Sciatic nerve (tissue), 2 donors: ENCODE results near the gene ASB18. TPM values are rescaled to one million over a fixed set of nuclear protein-coding genes. Genes with fewer than 3 reads are reported as not detected.
A peak's percentile ranks its signal among the peaks of the same experiment; 100 is the strongest.

Experiments used
- ATAC-seq: fragments of 200-7000 bp; cut with Tn5 transposase; one replicate; pipeline ENCODE4 v1.9.1; 2020; ENCODE audit warnings: mild to moderate bottlenecking, moderate library complexity
- DNase-seq: peaks from one replicate; pipeline ENCODE4 v3.0.0-alpha.2; 2020; ENCODE audit warnings: low spot score
- intact Hi-C: fragments of 100-400 bp; cut with DNase I; formaldehyde crosslinking; loops from one replicate; pipeline ENCODE4 v1.14.2; 2022
- total RNA-seq: library from RNA; stranded (reverse); fragmentation: NEBNext Ultra II Directional; extraction: Animal tissue kit (Norgen Biotek cat#: 25700); gene quantifications from one replicate; pipeline ENCODE4 v1.2.1, GENCODE V29; 2021
- donor health status: DM: no; HTN: no; CAD: no.
- donor health status: DM: no; HTN: no; CAD: no.

The ASB18 gene
- total RNA-seq, 1 donor from 2014 or later: not detected

DNA sequence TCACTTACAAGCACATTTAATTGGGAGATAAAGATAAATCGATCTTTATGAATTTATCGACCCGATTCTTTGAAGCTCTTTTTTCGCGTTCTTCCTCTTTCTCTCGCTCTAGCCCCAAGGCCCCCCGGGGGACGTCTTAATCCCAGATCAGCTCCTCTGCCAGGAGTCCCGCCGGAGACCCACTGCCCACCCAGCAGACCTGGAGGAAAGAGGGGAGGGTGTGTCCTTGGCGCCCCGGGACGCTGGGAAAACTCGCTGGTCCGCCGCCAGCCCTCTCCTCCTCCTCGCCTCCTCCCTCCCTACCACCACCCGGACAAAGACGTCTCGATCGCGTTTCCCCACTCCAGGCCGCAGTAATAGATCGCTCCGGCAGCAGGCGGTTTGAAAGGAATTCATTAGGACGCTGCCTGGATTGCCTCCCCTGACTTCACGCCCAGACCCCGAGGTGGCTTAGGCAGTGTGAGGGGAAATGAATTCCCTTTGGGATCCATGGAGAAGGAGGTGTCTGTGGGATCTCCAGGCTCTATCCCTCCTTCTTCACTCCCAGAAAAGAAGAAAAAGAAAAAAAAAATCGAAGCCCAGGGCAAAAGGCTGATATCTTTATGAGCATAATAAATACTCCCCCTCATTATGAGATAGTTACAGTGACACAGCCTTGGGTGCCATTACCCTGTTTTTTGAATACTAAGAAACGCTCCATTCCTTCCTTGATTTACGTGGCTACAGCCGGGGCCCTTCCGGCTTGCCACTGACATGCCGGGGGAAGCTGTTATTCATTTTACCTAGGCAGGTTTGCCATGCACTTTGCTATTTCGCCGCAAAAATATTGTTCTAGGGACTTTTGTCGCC, 94.2 kb downstream of the ASB18 start:
- ATAC-seq (no peak), DNase-seq (no peak)
- intact Hi-C loops: loop anchor here (10.0 kb wide), 1 partner anchor 395 kb away; no protein-coding TSS in a partner anchor

DNA sequence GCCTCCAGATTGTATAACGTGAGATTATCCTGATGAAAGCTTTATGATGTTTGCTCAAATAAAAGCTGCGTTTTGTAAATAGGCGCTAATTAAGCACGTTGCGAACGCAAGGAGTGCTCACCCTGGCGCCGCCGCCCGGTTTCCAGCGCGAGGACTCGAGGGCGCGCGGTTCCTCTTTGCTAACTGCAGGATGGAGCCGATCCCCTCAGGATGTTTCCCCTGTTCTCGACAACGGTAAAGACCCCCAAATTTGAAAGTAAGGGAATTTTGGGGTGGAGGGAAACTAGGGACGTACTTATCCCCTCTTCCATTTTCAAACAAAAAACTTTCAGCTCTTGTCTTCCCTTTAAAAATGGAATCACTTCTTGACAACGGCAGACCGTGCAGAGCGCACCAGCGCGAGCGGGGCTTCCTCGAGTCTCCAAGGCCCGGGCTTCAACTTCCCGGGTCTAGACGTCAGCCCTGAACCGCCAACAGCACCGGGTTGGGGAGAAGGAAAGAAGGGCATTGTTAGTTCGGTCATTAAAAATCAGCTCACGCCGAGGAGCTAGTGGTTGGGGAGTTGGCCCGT, 95.0 kb downstream of the ASB18 start:
- ATAC-seq (no peak), DNase-seq (no peak)
- intact Hi-C loops: loop anchor here (10.0 kb wide), 1 partner anchor 394 kb away; no protein-coding TSS in a partner anchor

DNA sequence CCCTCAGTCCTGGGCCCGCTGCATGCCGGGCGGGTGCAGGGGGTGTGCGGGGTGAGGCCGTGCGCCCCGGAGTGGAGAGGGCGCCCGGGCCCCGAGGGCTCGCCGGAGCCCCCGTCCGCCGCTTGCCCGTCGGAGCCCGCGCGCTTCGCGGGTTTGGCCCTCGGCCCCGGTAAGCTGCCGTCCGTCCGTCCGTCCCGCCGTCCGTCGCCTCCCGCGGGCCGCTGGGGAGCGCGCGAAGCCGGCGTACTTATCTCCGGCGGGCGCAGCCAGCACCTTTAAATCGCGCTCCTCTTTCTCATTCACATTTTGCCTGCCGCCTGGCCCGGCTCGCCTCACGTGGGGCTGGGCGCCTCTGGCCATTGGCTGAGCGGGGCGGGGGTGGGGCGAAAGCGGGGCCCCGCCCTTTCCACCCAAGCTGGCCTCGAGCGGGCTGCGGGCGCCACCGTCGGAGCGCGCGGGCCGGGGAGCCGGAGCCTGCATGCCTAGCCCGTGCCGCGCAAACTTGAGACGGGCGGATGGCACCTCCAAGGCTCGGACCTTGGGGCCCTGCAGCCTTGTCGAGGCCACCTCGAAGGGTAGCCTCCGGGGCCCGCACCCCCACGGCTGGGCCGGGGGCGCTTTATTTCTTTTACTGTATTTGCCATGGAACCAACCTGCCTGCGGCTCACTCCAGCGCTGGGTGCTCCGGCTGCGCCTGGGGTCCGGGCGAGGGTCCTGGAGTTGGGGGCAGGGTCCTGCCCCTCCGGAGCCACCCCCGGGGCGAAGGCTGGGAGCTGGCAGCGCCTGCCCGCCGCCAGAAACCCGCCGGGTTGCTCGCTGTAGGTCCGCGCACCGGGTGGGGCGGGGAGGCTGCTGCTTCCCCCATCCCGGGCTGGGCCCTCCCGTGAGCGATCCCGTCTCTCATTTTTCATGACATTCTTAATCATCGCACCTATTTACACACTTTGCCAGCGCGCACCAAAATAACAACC, 95.8 kb downstream of the ASB18 start, which contains the start of gene GBX2:
Gene GBX2, minus strand, starts transcription at position 277 of the 971 bp plus-strand sequence. CDS start 415 bp downstream, outside the sequence.
- intact Hi-C loops: loop anchor here (10.0 kb wide), 1 partner anchor 394 kb away; no protein-coding TSS in a partner anchor
- DNase-seq (no peak), ATAC-seq (peak; percentile 30)

DNA sequence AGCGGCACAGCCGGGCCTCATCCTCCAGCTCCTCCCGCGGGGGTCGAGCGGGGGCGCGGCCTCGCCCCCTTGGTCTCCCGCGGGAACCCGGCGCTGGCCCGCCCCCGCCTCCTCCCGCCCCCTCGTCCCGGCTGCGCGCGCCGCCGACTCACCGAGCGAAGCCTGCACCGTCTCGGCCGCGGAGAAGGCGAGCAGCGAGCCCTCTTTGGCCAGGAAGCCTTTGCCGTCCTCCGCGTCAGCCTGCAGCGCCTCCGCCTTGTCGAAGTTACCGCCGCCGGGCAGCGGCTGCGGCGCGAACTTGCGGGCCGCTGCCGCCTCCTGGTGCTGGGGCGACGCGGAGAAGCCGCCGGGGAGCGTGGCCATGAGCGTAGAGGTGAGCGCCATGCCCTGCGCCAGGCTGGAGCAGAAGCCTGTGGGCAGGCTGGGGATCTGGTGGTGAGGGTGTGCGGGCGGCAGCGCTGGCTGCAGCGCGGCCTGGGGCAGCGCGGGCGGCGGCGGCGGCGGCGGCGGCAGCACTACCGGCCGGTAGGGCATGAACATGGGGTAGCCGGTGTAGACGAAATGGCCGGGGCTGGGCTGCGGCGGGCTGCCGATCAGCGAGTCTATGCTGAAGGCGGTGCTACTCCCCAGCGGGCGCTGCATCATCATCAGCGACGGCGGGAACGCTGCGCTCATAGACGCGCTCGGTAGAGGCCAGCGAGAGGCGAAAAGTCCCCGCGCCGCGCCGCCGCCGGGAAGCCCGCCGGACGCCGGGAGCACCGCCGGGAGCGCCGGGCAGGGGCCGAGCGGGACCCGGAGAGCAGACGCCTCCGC, 96.7 kb downstream of the ASB18 start:
- ATAC-seq (no peak), DNase-seq (no peak)
- intact Hi-C loops: loop anchor here (10.0 kb wide), 1 partner anchor 393 kb away; no protein-coding TSS in a partner anchor

DNA sequence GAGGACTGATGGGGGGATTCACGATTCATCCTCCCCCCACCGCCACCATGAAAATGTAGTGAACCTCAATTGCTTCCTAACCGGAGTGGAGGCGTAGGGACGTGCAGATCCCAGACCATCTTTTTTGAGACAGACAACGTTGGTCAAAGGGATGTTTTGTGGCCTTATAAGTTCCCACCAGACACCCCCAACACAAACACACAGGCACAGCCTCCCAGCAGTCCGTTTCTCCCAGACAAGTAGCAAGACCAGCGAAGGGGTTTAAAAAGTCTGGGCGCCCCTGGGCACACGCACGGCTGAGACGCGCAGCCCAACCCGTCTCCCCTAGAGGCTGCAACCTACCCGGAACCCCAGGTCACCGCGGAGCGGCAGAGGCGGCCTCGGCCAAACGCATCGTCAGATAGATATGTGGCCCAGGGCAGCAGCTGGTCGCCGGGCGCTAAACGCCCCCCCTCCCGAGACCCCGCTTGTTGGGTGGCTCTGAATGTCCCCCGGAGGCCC, 97.4 kb downstream of the ASB18 start:
- intact Hi-C loops: loop anchor here (10.0 kb wide), 1 partner anchor 392 kb away; no protein-coding TSS in a partner anchor
- no peak for ATAC-seq
- DNase-seq: no peak

DNA sequence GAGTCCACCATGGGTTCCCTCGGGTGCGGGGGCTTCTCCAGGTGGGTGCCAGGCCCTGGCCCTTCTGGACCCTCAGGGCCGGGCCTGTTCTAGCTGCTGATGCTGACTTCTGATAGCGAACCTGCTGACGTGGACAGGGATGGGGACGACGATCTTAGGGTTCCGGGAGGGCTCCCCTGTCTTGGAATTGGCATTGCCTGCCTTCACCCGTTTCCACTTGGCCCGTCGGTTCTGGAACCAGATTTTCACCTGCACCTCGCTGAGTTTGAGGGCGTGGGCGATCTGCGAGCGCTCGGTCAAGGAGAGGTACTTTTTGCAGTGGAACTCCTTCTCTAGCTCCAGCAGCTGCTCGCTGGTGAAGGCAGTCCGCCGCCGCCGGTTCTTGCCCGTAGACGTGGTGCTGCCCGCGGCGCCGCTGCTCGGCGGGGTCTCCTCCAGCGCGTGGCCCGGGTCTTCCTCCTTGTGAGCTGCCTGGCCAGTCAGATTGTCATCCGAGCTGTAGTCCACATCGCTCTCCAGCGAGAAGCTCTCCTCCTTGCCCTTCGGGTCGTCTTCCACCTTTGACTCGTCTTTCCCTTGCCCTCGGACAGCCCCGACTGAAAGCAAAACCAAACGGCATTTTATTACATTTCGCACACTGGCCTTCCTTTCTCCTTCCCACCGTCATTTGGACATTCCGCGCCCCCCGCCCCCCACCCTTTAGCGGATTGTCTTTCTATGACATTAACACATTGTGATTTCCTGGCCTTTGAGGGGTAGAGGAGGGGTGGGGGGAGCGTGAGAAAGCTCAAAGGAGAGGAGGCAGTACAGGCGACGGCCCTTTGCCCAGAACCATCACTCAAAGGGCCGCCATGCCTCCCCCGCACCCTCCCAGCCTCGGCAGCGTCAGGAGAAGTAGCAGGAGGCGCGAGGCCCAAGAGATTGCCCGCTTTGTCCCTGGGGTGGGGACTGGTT, 98.1 kb downstream of the ASB18 start:
- no peak for DNase-seq
- intact Hi-C loops: loop anchor here (10.0 kb wide), 1 partner anchor 391 kb away; no protein-coding TSS in a partner anchor
- ATAC-seq: no peak

DNA sequence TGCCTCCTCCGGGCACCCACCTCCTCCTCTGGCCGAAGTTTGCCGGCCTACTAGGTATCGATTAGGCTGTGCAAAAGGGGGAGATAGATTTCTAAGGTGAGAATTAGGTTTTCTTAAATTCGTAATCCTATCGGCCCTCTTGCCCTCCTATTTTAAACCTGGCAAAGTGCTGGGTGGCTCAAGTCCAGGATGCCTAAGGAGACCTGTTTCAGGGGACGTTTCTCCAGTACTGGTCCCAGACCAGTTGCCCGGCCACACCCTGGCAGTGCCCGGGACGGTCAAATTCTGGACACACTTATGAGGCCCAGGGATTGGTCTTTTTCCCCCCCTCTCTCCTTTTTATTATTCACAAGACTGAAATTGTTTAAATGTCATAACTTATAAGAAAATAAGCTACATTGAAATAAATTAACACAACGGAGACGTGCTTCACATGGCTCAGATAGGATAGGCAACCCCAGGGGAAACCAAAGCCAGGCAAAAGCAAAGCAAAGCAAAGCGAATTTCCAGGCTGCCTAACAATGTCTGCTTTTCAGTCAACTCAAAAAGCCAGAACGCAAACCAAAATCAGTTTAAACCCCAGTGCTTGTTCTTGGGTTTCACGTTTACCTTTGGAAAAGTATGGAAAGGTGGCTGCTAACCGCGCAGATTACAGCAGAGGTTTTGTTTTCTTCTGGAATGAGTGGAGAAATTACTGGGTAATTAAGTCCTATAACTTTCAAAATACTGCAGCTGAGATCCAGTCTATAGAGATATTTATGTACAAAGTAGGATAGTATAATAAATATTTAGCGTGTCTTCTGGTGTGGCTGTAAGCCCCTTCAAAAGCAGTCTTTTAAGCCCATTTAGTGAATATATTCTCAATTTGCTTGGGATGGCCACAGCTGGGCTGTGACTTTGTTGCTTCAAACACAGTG, 99.0 kb downstream of the ASB18 start:
- ATAC-seq (no peak), DNase-seq (no peak)
- intact Hi-C loops: loop anchor here (10.0 kb wide), 1 partner anchor 390 kb away; no protein-coding TSS in a partner anchor

DNA sequence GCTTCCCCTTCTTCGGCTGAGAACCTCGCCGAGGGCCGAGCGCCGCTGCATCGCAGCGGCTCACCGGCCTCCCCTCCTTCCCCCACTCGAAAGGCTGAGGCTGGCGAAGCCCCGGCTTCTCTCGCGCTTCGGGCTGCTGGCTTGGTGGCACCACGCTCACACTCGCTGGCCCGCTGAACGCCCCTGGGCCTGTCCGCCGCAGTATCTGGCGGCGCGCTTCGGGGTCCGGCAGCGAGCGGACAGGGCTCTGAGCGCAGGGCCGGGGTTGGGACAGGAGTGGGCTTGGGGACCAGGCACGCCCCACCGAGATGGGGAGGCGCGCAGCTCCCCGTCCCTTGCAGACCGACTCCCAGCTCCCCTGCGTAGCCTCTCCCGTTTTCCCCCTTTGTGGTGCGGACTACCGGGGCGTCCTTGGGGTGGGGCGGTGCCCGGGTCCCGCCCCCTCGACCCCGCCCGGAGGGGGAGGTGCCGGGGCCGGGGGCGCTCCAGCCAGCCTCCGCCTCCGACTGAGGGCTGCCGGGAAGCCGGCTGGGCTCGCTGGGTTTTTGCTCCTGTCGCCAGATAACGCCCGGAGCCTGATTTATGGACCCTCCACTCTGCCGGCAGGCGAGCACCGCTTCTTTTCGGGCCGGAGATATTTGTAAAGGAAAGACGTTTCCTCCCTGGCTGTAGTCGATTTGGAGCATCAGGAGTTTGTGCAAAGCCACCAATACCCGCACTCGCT, 99.8 kb downstream of the ASB18 start:
- DNase-seq (no peak), ATAC-seq (peak; percentile 14)
- intact Hi-C loops: loop anchor here (10.0 kb wide), 1 partner anchor 390 kb away; no protein-coding TSS in a partner anchor

DNA sequence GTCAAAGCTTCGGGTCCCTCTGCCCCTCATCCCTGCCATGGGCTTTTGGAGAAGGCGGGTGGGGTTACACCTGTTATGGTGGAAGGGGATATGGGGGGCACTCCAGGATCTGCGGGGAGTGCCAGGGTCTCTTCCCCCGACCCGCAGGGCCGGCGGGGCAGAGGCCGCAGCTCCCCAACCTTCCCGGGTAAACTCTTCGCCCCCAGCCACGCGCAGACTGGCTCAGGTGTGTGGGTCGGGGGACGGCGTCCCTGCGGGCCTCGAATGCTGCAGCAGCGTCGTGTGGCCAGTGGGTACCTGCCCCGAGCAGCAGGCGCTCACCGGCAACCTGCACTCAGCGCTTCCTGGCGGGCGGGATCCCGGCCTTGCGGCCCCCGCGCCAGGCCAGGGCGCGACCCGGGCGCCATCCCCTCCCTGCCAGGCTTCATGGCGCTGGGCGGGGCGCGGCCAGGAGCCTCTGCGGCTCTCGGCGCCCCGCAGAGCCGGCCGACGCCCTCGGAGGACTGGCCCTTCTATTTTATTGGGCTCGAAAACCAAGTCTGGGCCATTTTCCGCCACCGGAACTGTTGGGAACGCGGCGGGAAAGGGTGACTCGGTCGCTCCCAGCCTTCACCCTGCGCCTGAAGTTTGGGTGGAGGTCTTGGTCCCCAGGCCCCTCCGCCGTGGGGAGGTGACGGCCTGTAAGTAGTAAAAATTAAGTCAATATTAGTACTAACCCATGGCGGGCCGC, 100.6 kb downstream of the ASB18 start:
- ATAC-seq (no peak), DNase-seq (no peak)
- intact Hi-C loops: loop anchor here (10.0 kb wide), 1 partner anchor 389 kb away; no protein-coding TSS in a partner anchor

DNA sequence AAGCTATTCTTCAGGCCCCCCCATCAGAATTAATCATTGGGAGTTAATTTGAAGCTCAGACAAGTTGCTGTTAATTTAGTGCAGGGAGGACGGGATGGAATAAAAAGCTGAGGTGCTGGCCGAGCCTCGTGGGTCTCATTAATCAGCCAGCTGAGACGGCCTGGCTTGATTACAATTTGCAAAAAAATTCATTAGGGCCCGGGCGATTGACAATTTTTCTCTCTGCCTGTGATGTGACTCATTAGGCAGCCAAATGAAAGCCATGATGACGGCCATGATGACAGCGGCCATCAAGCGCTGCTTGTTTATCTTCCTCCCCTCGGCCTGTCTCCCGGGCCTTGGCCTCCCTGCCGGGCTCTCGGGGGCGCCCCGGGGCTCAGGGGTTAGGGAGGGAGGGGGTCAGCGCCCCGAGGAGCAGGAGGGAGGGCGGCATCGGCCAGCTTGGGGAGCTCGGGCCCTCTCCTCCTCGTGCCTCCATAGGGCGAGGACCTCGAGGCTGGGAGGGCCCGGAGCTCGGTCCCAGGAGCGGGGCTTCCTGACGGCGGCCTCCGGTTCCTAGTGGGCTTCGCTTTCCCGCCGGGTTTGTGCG, 101.2 kb downstream of the ASB18 start:
- intact Hi-C loops: loop anchor here (10.0 kb wide), 1 partner anchor 388 kb away; no protein-coding TSS in a partner anchor
- ATAC-seq: no peak

DNA sequence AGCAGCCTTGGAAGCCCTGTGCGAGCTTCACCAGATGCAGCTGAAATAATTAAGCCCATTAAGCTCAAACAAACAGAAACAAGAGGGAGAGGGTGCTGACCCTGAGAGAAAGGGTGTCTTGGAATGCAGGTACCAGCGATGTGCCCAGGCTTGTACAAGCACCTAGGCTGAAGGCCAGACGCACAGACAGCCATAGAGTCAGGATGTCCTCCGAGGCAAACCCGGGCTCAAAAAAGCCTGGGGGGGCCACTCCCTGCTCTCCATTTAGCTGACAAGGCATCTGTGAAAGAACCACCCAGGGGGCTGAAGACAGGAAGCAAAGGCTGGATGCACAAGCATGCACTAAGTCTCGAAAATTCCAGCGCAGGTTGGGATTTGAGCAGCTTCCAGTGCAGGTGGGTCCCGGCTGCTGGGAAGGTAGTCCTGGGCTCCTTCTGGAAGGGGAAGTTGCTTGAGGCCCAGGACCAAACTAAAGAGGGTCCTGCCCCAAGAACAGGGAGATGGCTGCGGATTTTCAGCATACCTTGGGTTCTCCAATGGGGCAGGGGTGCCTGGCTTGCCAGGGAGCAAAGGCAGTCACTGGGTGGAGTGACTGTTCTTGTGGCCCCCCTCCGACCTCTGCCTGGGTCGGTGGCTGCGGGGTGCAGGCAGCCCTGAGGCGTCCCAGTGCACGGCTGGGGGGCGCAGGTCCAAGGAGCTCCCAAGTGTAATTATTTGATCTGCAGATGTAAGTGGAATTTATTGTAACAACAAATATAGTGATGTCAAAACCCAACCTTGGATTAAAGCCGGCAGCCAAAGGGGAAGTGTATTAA, 102.0 kb downstream of the ASB18 start:
- DNase-seq (no peak), ATAC-seq (no peak)
- intact Hi-C loops: loop anchor here (10.0 kb wide), 1 partner anchor 387 kb away; no protein-coding TSS in a partner anchor

More for the DNA sequence above, 101.2 kb downstream of the ASB18 start:
- no peak for DNase-seq

DNA sequence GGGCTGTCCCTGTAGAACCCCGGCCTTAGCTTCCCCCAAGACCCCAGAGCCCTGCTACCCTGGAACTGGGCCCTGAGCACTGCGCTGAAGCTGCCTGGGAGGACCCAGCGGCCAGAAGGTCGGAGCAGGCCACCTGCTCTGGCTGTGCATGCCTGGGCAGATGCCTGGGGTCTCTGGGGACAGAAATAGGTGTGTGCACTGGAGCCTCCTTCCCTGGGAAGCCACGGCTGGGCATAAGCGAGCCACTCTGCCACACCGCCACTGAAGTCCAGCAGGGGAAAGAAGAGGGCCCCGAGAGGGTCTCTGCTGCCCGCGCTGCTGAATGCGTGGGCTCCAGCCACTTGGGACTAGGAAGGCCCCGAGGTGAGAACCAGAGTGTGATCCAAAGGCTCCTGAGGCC, 102.7 kb downstream of the ASB18 start:
- DNase-seq (no peak), ATAC-seq (no peak)
- intact Hi-C loops: loop anchor here (10.0 kb wide), 1 partner anchor 387 kb away; no protein-coding TSS in a partner anchor

DNA sequence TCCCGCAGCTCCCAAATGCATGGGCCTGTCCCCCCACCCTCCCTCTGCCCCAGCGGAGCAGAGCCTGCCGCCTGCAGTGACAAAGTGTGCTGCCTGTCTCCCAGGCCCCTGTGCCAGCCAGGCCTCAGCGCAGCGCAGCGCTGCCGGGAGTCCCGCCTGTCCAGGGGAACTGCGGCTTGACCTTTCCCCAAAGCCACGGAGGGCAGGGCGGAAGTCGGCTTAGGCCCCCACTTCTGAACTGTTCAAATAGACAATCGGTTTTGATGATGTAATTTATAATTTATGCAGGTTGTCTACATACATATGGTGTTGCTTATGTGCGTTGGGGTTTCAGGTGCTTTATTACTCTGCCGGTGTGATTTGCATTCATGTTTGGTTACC, 103.1 kb downstream of the ASB18 start:
- no peak for DNase-seq
- ATAC-seq: no peak
- intact Hi-C loops: loop anchor here (10.0 kb wide), 1 partner anchor 386 kb away; no protein-coding TSS in a partner anchor
